ENCODE data around the gene STX7.

The STX7 gene

GRCh38 chr6:132466952-132467351 lies 46.0 kb downstream of the STX7 start:
- no peak for DNase-seq

- no peak for DNase-seq
Measured at GRCh38 chr6:132465530-132466485, 47.1 kb downstream of the STX7 start.

DNA sequence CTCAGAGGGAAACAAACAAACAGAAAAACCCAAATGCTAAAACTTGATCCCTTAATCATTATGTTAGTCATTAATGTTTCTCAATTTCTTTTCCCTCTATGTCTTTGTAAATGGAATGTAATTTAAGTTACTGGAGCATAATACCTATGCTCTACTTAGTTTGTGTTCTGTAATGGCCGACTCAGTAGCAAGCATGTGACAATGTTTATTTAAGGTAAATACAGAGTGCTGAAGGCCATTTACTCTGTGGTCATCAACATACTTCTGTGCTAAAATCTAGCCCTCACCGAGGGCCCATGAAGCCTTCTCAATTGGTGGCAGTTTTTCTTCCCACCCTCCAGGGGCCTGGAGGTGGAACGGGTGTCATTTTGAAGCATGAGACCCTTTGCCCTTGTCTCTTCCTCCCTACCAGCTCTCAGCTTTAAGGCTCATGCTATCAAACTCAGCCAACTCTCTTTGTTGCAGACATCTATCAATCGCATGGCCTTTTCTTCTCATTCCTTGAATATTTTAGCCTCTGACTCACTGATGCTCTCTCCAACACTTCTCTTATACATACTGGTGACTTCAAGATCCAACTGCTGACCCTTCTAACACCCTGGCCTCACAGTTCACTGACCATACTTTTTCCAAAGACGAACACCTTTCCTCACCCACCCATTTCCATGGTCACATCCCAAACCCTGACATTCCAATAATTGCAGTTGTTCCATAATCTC lies 48.2 kb downstream of the STX7 start:
- DNase-seq: no peak

GRCh38 chr6:132461958-132462357 lies 51.0 kb downstream of the STX7 start:
- no peak for DNase-seq

DNA sequence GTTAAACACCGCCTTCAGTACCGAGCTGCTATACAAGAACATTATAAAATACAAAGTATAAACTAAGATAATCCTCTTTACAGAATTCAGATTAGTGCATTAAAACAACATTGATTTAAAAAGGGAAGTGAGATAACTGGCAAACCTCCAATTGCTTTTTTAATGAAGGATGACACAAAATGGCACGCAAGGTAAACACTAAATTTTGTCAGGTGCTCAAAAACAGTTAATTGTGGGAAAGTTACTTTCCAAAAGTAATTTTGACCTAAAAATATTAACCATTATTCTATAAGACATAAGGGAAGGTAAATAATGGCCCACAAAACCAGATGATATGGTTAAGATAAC lies 53.3 kb downstream of the STX7 start:
- DNase-seq: no peak

DNA sequence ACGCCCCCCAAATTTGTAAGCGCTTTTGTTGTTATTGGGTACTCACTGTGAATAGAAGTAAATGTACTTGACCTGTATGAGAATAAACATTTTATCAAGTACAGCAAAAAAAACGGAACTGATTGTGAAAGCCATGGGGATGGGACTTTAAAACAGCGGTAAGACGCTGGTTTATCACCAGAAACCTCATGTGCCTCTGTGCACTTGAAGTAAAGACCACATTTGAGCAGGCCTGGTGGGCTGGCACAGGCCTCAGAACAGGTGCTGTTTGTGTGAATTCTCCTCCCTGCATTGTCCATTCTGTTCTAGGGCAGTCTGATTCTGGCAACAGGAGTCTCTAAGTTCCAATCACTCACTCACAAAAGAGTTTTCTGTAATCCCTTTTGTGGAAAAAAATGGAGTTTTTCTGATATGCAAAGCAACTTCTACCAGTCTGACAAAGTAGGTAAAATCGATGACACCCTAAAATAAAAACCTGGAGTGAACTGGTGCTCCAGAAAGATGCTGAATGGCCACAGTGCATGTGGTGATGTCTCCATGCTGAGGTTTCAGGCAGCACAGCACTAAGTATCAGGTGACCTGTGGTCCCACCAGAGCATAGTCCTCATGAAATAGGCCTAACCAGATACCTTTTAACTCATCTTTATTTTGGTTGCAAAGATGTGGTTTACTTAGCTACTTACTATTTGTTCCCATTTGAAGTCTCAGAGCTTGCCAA lies 53.9 kb downstream of the STX7 start:
- no peak for DNase-seq

GRCh38 chr6:132456700-132457143 lies 56.2 kb downstream of the STX7 start:
- no peak for DNase-seq

GRCh38 chr6:132446855-132447241 lies 66.1 kb downstream of the STX7 start:
- DNase-seq: no peak

DNA sequence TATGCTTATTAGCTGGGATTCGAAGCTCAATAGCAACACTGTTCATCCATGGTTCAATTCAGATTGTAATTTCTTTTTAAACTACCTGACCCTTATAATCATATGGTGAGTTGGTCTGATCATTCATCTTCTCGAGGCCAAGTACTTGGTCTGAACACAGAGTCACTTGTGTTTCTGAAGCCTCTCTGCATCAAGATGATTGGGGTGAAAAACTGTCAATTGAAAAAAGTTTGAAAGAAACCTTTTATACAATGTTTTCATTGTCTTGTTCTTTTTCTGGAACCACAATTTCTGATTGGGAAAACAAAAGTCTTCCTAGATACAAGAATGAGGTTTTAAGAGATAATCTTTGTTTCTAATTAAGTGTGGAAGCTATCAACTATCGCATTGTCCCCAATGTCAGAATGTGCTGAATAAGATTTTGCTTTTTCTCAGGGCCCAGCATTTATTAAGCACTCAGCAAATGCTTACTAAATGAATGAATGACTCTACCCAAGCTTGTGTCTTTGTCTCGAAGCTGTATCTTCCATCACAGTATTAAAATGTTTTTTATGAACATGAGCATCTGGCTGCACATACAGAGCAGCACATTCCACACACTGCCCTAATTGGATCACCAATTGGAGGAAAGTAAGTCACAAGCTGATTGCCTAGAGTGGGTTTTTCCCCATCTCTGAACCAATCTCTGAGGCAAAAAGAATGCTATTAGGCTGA lies 66.6 kb downstream of the STX7 start:
- DNase-seq: no peak

DNA sequence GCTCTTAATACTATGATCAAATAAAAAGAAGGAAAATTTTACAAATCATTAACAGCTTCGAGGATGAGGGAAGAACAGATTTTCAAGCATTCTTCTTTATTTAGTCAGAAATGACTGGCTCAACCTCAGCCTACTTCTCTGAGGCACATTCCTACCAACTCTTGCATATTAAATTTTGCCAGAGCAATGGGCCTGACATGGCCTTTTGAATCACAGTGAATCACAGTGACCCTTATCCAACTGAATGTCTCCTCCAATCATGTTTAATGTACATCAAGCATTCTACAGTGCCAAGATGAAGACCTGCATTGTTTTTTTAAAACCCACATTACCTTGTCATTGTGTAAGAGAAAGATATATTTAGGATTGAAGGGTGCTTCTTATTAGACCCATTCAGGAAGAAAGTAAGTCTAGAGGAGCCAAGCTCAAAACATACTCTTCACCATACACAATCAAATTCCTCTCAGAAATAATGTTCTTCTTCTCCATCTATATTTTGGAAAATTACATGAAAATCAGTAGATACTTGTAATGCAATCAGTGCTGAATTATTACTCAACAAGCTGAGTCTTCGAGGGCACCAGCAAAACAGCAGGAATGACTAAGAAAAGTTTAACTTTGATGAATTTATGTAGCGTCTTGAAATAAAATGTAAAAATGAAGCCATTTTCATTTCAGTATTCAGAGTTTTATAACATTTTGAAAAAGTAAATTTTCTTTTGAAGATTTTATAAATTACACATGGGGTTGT lies 67.5 kb downstream of the STX7 start:
- no peak for DNase-seq

- DNase-seq: no peak
Measured at GRCh38 chr6:132443206-132443605, 69.7 kb downstream of the STX7 start.

GRCh38 chr6:132430110-132430509 lies 82.8 kb downstream of the STX7 start:
- no peak for DNase-seq

DNA sequence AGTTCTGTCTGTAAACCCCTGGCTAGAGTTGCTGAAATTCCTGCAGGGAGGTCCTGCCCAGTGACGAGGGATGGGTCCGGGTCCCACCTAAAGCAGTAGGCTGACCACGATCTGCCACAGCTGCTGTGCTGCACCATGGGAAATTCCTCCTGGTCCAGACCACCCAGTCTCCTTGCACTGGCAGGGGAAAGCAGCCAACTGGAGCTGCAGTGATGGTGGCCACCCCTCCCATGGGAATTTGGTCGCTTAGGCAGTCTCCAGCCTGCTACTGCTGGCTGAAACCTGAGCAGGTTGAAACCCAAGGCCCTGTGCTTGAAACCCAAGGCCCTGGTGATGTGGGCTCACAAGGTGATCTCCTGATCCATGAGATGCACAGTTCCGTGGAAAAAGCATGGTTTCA lies 87.7 kb downstream of the STX7 start:
- no peak for DNase-seq

GRCh38 chr6:132423839-132424238 lies 89.1 kb downstream of the STX7 start:
- DNase-seq: no peak

- no peak for DNase-seq
Measured at GRCh38 chr6:132418235-132418965, 94.5 kb downstream of the STX7 start.

DNA sequence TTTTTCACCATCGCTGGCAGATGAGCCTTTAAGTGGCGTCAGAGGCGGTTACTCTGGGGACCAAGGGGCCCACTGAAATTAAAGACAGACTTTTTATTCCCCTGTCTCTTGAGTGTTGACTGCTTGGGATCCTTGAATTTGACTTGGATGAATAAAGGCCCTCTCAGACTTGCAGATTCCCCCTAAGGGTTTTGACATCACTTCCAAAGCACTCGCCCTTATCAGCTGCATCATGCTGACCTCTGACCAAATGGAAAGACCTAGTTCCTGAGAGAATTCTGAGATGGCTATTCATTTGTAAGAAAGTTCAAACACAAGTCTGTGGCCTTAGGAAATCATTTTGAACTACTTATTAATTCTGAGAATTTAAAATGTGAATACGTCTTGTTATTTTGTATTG lies 98.2 kb downstream of the STX7 start:
- DNase-seq: no peak

- DNase-seq: no peak
Measured at GRCh38 chr6:132414322-132414721, 98.6 kb downstream of the STX7 start.

DNA sequence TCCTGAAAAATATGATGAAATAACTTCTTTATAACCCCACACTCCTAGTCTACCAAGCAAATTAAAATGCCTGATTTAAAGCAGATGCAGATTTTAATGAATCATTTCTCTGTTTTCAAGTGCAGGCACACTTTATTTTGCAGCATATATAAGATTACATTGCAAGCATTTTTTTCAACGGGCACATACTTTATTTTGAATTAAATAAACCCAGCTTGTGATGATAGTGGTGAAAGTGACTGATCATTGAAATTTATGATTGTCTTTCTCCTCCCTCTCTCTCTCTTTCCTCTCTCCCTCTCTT lies 99.5 kb downstream of the STX7 start:
- DNase-seq: no peak

DNA sequence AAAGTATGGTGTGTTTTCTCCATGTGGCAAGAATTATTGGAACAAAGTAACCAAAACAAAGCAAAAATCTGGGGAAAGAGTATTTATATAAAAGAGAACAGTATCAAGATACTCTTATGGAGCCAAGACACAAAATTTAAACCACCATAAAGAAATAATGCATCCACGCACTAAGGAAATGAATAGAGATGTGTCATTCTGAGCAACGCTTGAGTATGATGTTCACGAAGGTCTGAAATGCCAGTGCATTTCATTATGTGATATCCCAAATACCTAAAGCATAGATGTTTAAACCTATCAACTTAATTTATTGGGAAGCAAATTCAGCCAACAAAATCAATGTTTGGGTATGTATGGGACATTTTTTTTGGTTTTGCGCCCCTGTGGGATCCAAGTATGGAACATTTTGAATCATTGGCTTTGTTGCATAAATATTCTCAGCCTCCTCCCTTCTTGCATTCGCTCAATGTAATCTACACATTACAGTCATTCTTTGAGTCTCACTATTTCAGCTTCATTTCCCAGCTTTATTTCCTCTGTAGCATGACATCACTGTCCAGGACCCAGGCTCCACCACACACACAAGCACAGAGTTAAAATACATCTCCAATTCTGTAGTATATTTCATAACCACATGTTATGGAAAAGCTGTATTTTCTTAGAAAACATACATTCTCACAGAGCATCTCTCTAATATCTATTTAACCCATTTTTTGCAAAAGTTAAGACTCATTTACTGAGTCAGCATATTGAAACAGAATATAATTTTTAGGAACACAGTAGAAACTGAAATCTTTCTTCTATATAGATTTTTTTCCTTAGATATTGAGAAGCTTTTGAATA lies 100.0 kb downstream of the STX7 start:
- no peak for DNase-seq

- no peak for DNase-seq
Measured at GRCh38 chr6:132411296-132411695, 101.6 kb downstream of the STX7 start.

- no peak for DNase-seq
Measured at GRCh38 chr6:132410830-132411229, 102.1 kb downstream of the STX7 start.

Measured in hematopoietic multipotent progenitor cell treated with erythropoietin and hydrocortisone succinate and interleukin-3 and kit ligand, for 8 days (in vitro differentiated cells).